Panc1 (cell line): ENCODE results near the gene NSD1. TPM values are rescaled to one million over a fixed set of nuclear protein-coding genes. Genes with fewer than 3 reads are reported as not detected.

Experiments used
- ATAC-seq: fragments of 200-7000 bp; cut with Tn5 transposase; 2 replicates; pipeline ENCODE4 v1.9.1; 2020; ENCODE audit warnings: mild to moderate bottlenecking, moderate library complexity
- BruUV-seq: library from RNA; stranded (reverse); fragments of 400-500 nt; replicated peaks from 2 replicates; lab custom pipeline; 2021; lab: Mats Ljungman, UMichigan
- CTCF ChIA-PET: fragments of 300-600 bp; sonication (Branson Sonifier 250); formaldehyde crosslinking; loops from one replicate; lab custom pipeline; 2022; ENCODE audit warnings: antibody characterized with exemption; lab: Charles Lee
- POLR2A ChIA-PET: fragments of 300-600 bp; sonication (Branson Sonifier 250); formaldehyde crosslinking; loops from one replicate; lab custom pipeline; 2022; ENCODE audit warnings: antibody characterized with exemption; lab: Charles Lee
- DNase-seq: peaks from one replicate; pipeline ENCODE4 v3.0.0-alpha.2; 2010; ENCODE audit warnings: low read depth, low spot score
- H3K27ac ChIP-seq: 2 replicates; pipeline ENCODE4 v1.5.1; 2011; ENCODE audit warnings: mild to moderate bottlenecking, low read length, inconsistent platforms
- H3K27me3 ChIP-seq: fragments of 200-500 bp; sonication (Bioruptor generic); 2 replicates; pipeline ENCODE4 v1.6.0; 2014; ENCODE audit warnings: low read length, inconsistent platforms; ENCODE audit not compliant: control insufficient read depth, insufficient read depth
- H3K36me3 ChIP-seq: fragments of 200-500 bp; sonication (Bioruptor generic); 2 replicates; pipeline ENCODE4 v1.5.1; 2014; ENCODE audit warnings: inconsistent platforms, mild to moderate bottlenecking, low read length, moderate library complexity; ENCODE audit not compliant: control insufficient read depth, insufficient read depth
- H3K4me1 ChIP-seq: 2 replicates; pipeline ENCODE4 v1.5.1; 2011; ENCODE audit warnings: inconsistent platforms, mild to moderate bottlenecking, low read length, moderate library complexity; ENCODE audit not compliant: control insufficient read depth, insufficient read depth
- H3K4me3 ChIP-seq, 2 experiments: 2 replicates each; pipeline ENCODE4 v1.5.1; 2011 to 2012; ENCODE audit warnings: low read depth in 2 of 2, low read length in 2 of 2, mild to moderate bottlenecking in 2 of 2, inconsistent platforms in 1 of 2, moderate library complexity in 1 of 2
- H3K9me3 ChIP-seq: fragments of 200-500 bp; sonication (Bioruptor generic); 2 replicates; pipeline ENCODE4 v1.5.1; 2014; ENCODE audit warnings: low read depth, mild to moderate bottlenecking, inconsistent platforms, low read length, moderate library complexity; ENCODE audit not compliant: control insufficient read depth, insufficient read depth
- CTCF ChIP-seq: fragments of 450-650 bp; IDR thresholded peaks from 2 replicates; pipeline ENCODE4 v1.5.1; 2017; ENCODE audit warnings: mild to moderate bottlenecking
- POLR2AphosphoS5 ChIP-seq: IDR thresholded peaks from 2 replicates; pipeline ENCODE4 v1.6.1; 2012; ENCODE audit warnings: mild to moderate bottlenecking, low read depth, low read length, moderate library complexity
- SIN3A ChIP-seq: IDR thresholded peaks from 2 replicates; pipeline ENCODE4 v1.6.1; 2012; ENCODE audit warnings: low read depth, mild to moderate bottlenecking, low read length, moderate library complexity, borderline replicate concordance; ENCODE audit not compliant: insufficient read depth
- TCF7L2 ChIP-seq: IDR thresholded peaks from 2 replicates; pipeline ENCODE4 v1.6.1; 2011; ENCODE audit warnings: mild to moderate bottlenecking, low read depth, low read length, inconsistent platforms
- in situ Hi-C: cut with HindIII; loops from 2 replicates; pipeline ENCODE4 v1.10.0; 2016; ENCODE audit warnings: low sequenced_read_pairs, low pct_unique_long_range_greater_than_20kb
- intact Hi-C: fragments of 100-400 bp; cut with micrococcal nuclease; formaldehyde crosslinking; loops from one replicate; pipeline ENCODE4 v1.10.0; 2022; ENCODE audit not compliant: unreplicated experiment
- total RNA-seq: library from RNA; stranded (reverse); gene quantifications from one replicate; pipeline ENCODE4 v1.2.1, GENCODE V29; 2021; ENCODE audit not compliant: unreplicated experiment
- TF ChIP-seq, protein P1 (sequence below), 2 experiments: IDR thresholded peaks; 2 replicates each; pipeline ENCODE4 v1.6.1; 2011 to 2012; ENCODE audit warnings: low read depth in 2 of 2, control low read depth in 1 of 2, low read length in 1 of 2, mild to moderate bottlenecking in 1 of 2, moderate library complexity in 1 of 2; ENCODE audit not compliant: insufficient read depth in 1 of 2

The NSD1 gene
- total RNA-seq, 1 experiment from 2014 or later = 58.7 TPM

DNA sequence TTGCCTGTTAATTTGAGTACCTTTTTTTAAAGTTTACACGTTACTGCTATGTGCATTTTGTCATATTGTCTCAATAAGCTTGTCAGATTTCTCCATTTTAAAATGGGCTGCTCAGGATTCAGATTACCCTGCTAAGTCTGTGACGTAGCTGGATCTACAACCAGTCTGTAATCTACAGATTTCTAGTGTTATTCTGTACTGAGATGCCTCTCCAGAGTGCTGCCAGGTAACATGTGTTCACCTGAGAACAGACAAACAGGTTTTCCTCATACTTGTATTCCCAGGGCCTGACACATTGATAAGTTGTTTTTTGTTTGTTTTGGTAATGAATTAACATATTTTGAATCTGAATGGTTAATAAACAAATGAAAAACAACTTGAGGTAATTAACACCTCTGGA is 154.6 kb downstream of the NSD1 start:
- ATAC-seq = no peak
- BruUV-seq = no TSS peak
- in situ Hi-C loops (no loop called here), intact Hi-C loops (no loop called here)
- no peaks in the 10 kb centered on the region for H3K27me3 ChIP-seq
- H3K27ac ChIP-seq = no peak overlapping the region
- no peaks in the 10 kb centered on the region for H3K4me1 ChIP-seq
- ChIA-PET CTCF (no interaction called here), POLR2A (no interaction called here)
- no peak for DNase-seq
- no peak overlapping the region for H3K4me3 ChIP-seq
- TF ChIP-seq, protein P1, sequence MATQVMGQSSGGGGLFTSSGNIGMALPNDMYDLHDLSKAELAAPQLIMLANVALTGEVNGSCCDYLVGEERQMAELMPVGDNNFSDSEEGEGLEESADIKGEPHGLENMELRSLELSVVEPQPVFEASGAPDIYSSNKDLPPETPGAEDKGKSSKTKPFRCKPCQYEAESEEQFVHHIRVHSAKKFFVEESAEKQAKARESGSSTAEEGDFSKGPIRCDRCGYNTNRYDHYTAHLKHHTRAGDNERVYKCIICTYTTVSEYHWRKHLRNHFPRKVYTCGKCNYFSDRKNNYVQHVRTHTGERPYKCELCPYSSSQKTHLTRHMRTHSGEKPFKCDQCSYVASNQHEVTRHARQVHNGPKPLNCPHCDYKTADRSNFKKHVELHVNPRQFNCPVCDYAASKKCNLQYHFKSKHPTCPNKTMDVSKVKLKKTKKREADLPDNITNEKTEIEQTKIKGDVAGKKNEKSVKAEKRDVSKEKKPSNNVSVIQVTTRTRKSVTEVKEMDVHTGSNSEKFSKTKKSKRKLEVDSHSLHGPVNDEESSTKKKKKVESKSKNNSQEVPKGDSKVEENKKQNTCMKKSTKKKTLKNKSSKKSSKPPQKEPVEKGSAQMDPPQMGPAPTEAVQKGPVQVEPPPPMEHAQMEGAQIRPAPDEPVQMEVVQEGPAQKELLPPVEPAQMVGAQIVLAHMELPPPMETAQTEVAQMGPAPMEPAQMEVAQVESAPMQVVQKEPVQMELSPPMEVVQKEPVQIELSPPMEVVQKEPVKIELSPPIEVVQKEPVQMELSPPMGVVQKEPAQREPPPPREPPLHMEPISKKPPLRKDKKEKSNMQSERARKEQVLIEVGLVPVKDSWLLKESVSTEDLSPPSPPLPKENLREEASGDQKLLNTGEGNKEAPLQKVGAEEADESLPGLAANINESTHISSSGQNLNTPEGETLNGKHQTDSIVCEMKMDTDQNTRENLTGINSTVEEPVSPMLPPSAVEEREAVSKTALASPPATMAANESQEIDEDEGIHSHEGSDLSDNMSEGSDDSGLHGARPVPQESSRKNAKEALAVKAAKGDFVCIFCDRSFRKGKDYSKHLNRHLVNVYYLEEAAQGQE (IDR thresholded peaks at IDR 0.05; ENCODE audit: insufficient read depth in 1 of 2, low read depth in 2 of 2, low read length in 1 of 2) = no peak
- TF ChIP-seq POLR2AphosphoS5 = no peak
- TF ChIP-seq CTCF = no peak
- TF ChIP-seq TCF7L2 = no peak
- TF ChIP-seq SIN3A = no peak
- no peaks in the 10 kb centered on the region for H3K9me3 ChIP-seq
- peaks cover 29% of the 10 kb centered on the region for H3K36me3 ChIP-seq

DNA sequence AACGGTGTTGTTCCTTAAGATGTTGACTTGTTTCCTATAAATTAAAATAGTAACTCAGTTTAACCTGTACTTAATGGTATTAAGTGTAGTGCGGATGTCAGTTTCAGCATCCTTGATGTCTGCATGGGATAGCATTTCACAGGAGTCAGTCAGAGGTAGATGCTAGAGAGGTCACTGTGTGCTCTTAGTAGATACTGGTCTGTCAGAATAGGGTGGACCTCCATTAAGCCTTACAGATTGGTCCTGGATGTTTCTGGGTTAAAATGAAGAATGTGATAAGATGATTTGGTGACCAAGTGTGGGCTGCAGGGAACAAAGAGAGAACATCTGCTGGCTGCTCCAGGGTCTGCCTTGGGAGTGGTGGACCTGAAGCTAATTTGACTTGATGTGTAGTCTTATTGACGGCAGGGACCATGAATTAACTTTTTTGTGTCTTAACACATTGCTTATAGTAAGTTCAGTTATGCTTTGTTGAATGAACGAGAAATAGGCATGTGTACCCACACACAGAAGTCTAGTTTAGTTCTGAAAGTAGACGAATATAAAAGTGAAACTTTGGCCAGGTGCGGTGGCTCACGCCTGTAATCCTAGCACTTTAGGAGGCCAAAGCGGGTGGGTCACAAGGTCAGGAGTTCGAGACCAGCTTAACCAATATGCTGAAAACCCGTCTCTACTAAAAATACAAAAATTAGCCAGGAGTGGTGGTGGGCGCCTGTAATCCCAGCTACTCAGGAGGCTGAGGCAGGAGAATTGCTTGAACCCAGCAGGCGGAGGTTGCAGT is 157.4 kb downstream of the NSD1 start:
- Histone ChIP-seq H3K4me3 (no peak overlapping the region), H3K4me1 (no peaks in the 10 kb centered on the region), H3K27me3 (no peaks in the 10 kb centered on the region), H3K36me3 (peaks cover 35% of the 10 kb centered on the region), H3K9me3 (no peaks in the 10 kb centered on the region), H3K27ac (no peak overlapping the region)
- in situ Hi-C loops (no loop called here), intact Hi-C loops (no loop called here)
- DNase-seq (no peak), ATAC-seq (no peak)
- BruUV-seq = no TSS peak
- ChIA-PET POLR2A (no interaction called here), CTCF (no interaction called here)
- TF ChIP-seq POLR2AphosphoS5 (no peak), CTCF (no peak), TCF7L2 (no peak), SIN3A (no peak)
- TF ChIP-seq, protein P1 (IDR thresholded peaks at IDR 0.05; ENCODE audit: insufficient read depth in 1 of 2, low read depth in 2 of 2, low read length in 1 of 2) = no peak
